K562 (cell line): Measurements from ENCODE around the gene PLA2G15. TPM values are rescaled to one million over a fixed set of nuclear protein-coding genes. Genes with fewer than 3 reads are reported as not detected.

Experiments
- ADNP ChIP-seq: fragments of 200-800 bp; sonication (Bioruptor generic); IDR thresholded peaks from 2 replicates; pipeline ENCODE4 v1.6.1; 2016; ENCODE audit warnings: missing genetic modification characterization, missing compliant biosample characterization
- CREM ChIP-seq: IDR thresholded peaks from 2 replicates; pipeline ENCODE4 v1.6.1; 2014; ENCODE audit warnings: antibody characterized with exemption, low read depth
- GABPA ChIP-seq: fragments of 200-800 bp; sonication (Bioruptor generic); conservative IDR thresholded peaks from 2 replicates; pipeline ENCODE4 v1.6.1; 2016; ENCODE audit warnings: low read depth, missing genetic modification characterization, missing compliant biosample characterization
- HINFP ChIP-seq: fragments of 450-650 bp; conservative IDR thresholded peaks from 2 replicates; pipeline ENCODE4 v1.6.1; 2016; ENCODE audit warnings: missing genetic modification characterization, low read depth, mild to moderate bottlenecking, control low read depth, missing compliant biosample characterization
- HOXB6 ChIP-seq: fragments of 250-450 bp; sonication (Bioruptor Pico); IDR thresholded peaks from 2 replicates; pipeline ENCODE4 v1.5.1; 2022; ENCODE audit warnings: mild to moderate bottlenecking, borderline replicate concordance
- KLF13 ChIP-seq: fragments of 450-650 bp; IDR thresholded peaks from 2 replicates; pipeline ENCODE4 v1.6.1; 2016; ENCODE audit warnings: missing genetic modification characterization, low read depth, mild to moderate bottlenecking, missing compliant biosample characterization, moderate library complexity, borderline replicate concordance
- THRAP3 ChIP-seq: fragments of 450-650 bp; IDR thresholded peaks from 2 replicates; pipeline ENCODE4 v1.6.1; 2016; ENCODE audit warnings: mild to moderate bottlenecking, inconsistent platforms, borderline replicate concordance
- ZBED1 ChIP-seq: IDR thresholded peaks from 2 replicates; pipeline ENCODE4 v1.6.1; 2014
- ZNF146 ChIP-seq: IDR thresholded peaks from one replicate; pipeline ENCODE4 v1.6.1; 2018; ENCODE audit warnings: missing compliant biosample characterization; ENCODE audit not compliant: unreplicated experiment
- ZNF431 ChIP-seq: sonication (generic); formaldehyde crosslinking; IDR thresholded peaks from 2 replicates; pipeline ENCODE4 v1.8.0; 2022; ENCODE audit warnings: mild to moderate bottlenecking, missing genetic modification reagents
- ZNF561 ChIP-seq: fragments of 450-650 bp; formaldehyde crosslinking; conservative IDR thresholded peaks from 2 replicates; pipeline ENCODE4 v1.4.0; 2020; ENCODE audit warnings: mild to moderate bottlenecking, moderate library complexity
- polyA plus RNA-seq, 8 experiments: library from polyadenylated mRNA; depleted of rRNA in 4 of 8; stranded (reverse) in 5 of 8; unstranded in 3 of 8; fragments of >200 nt; fragmentation: Nextera tagmentation in 2 of 8; fragmentation: Illumina TruSeq in 1 of 8; extraction: Ambion mirVana in 2 of 8; extraction: Trizol in 1 of 8; gene quantifications; 2 replicates each; pipeline versions ENCODE4 v1.2.1 to v1.2.3, GENCODE V29; 2011 to 2014; ENCODE audit warnings: inconsistent platforms in 1 of 8, missing spikeins in 1 of 8
- total RNA-seq, 7 experiments: library from RNA; depleted of rRNA in 6 of 7; stranded (reverse); fragments of >200 nt in 6 of 7; fragmentation: Illumina TruSeq in 2 of 7; extraction: Trizol in 2 of 7; gene quantifications; 2 replicates each; pipeline versions ENCODE4 v1.2.1 to v1.2.3, GENCODE V29; 2011 to 2021; ENCODE audit warnings: low replicate concordance in 1 of 7

PLA2G15 gene
- total and polyA plus RNA-seq, 9 of the 15 experiments (the other 6 are each of a cell fraction or from before 2014, with no cell fraction given), result 0.42 to 8.6 (median 4.8) TPM

GRCh38 chr16:68244903-68245853 lies at the start of gene PLA2G15 (continued):
- TF ChIP-seq HOXB6 (CRISPR knock-in tag) (no peak), THRAP3 (no peak), ZNF431 (no peak), HINFP (no peak), ZNF146 (no peak), KLF13 (tag) (peak; percentile 61; the same call in 1 of the 2 replicates), ADNP (tag) (no peak), ZBED1 (no peak; the same call in 1 of the 2 replicates), ZNF561 (CRISPR knock-in tag) (no peak), GABPA (tag) (0 out of 2 replicates have a peak, but pooled peaks have one; percentile 41), CREM (peak; percentile 83)
- TF ChIP-seq, all 486 proteins: peak for 122
